GM18873 (cell line): ENCODE measurements around the gene CAND1.

Source experiments
- ATAC-seq: cut with Tn5 transposase; IDR thresholded peaks from one replicate; pipeline ENCODE4 v1.9.1; 2021; ENCODE audit warnings: mild to moderate bottlenecking, moderate library complexity, moderate number of reproducible peaks; ENCODE audit not compliant: unreplicated experiment, low FRiP score

CAND1 gene

DNA sequence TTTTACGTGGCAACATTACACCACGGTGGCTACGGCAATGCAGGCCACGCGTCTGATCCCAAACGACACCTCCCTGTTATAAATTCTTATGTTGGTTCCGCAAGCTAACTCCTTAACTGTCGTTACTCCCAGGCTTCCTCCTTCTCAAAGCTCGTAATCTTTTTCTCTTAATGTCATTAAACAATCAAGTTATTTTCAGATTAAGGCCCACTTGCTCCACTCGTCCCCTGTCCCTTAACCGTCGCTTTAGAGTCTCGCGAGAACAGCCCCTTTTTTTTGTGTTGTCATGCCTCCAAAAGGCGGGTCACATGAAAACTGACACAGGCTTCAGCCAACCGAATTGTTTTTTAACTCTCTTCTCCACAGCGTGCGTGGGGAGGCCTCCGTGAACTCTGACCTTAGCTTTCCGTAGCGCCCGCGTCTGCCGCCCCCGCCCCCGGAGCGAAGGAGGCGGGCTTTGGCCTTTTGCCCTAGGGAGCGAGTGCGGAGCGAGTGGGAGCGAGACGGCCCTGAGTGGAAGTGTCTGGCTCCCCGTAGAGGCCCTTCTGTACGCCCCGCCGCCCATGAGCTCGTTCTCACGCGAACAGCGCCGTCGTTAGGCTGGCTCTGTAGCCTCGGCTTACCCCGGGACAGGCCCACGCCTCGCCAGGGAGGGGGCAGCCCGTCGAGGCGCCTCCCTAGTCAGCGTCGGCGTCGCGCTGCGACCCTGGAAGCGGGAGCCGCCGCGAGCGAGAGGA lies at the start of gene CAND1:
CAND1 (plus strand) TSS at position 463 of the 737 bp plus-strand sequence. CDS start 360 bp downstream, outside the sequence.
- ATAC-seq: peak; percentile 81

DNA sequence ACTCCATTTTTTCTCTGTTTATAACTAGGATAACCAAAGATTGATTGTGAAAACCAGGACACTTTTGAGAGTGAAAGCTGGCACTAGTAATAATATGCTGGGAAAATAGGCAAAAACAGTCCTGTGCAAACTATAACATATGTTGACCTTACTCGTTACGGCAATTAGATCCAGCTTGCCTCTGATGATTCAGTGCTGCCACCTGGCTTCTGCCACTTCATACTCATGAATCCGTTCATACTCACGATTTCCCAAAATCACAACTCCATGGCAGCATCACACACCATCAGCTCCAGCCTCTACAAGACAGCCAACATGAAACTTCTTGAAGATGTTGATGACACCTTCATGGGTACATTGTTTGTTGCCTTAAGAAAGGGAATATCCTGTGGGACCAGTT lies 49.1 kb upstream of the CAND1 start:
- no peak for ATAC-seq

DNA sequence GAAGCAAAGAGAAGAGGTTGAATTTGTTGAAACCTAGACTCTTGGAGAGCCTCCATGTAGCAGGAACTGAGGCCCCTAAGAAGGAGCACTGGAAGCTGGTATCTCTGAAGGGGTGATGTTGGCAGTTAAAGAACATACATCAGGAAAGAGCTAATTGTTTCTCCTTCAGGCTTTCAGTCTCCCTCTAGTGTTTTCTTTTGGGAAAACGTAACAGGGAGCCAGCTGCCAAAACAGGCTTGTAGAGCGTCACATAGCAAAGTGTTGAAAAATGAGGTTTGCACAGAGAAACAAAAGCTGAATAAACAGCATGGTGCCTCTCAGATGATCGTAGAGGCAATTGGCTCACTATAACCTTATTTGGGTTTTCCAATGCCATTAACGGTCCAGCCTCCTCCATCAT lies 46.9 kb upstream of the CAND1 start:
- ATAC-seq: no peak

DNA sequence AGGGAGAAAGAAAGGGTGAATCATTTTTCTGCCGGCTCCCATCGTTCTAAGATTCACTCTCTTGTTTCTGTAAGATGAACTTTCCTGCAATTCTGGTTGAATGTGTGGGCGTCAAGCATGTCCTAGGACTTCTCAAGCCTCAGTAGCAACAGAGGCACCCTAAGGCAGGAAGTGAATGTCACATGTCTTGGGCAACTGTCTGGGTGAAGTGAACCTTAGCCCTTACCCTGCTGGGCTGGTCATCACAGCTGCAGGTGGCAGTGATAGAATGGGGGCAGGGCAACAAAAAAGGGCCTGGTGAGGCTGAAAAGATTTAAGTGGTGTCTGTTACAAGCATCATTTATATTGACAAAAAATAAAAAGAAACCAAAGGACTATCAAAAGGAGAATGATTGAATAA lies 45.9 kb upstream of the CAND1 start:
- no peak for ATAC-seq

DNA sequence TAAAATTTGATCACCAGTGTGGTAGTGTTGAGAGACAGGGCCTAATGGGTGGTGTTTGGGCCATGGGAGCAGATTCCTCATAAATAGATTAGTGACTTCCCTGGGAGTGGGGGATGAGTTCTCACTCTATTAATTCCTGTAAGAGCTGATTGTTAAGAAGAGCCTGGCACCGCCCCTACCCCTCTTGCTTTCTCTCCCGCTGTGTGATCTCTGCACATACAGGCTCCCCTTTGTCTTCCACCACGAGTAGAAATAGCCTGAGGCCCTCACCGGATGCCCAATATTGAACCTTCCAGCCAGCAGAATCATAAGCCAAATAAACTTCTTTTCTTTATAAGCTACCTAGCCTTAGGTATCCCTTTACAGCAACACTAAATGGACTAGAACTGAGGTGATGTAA lies 31.9 kb upstream of the CAND1 start:
- ATAC-seq: no peak

DNA sequence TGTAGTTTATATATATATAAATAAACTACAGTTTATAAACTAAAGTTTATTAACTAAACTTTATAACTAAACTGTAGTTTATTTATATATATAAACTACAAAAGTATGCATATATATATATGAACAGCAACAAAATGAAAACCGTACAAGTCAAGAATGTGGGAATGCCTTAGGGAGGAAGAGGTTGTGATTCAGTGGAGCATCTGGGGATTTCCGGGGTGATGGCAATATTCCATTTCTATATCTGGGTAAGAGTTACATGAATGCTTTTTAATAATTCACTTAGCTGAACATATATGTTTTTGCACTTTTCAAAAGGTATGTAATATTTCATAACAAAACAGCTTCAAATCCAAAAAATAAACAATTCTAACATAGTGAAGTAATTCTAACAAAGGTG lies 30.1 kb upstream of the CAND1 start:
- ATAC-seq: no peak

DNA sequence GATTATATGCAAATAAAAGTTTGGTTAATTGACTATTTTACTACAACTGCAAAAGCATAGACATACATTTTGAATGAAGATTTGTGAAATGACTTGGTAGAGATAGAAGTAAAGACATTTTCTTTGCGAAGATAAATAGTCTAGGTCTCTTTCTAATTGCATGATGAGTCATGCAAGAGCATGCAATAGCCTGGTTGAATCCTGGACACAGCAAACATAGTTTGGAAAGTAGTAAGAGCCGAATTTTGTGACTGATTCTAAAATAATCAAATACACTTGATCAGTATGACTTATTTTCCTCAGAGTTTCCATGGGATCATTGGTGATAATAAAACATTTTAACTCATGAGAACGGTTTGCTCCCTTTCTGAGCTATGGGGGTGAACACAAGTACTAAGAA lies 27.7 kb upstream of the CAND1 start:
- ATAC-seq: no peak

DNA sequence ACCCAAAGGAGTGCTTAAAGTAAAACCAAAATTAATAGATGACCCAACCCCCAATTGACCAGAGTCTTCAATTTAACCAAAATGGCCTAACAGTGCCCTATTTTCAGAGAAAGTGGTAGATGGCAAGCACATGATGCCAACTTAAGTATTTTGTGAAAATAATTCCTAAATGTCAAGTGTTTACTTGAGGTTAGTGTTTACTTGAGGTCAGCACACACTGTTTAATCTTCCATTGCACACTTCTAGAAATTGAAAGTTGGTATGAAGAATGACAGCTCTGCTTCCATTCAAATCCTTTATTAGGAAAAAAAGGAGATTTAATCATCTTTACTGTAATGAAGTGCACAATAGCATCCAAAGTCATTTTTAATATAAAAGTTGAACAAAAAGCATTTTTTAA lies 25.9 kb upstream of the CAND1 start:
- no peak for ATAC-seq

DNA sequence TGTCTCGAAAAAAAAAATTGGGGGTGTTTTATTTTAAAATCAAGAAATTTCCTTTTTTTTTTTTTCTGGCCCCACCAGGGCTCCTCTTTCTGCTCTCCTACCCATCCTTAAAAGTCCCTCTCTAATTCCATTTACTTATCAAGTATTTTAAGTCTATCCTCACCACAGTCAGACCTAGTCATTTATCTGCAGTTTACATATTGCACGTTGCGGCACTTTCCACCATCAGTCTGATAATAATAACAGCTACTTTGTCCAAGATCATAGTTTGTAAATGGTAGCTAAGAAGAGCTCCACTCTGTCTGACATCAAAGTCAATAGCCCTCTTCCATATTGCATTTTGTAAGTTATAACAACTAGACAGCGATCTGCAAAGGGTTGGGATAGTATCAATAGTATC lies 23.6 kb upstream of the CAND1 start:
- ATAC-seq: no peak

DNA sequence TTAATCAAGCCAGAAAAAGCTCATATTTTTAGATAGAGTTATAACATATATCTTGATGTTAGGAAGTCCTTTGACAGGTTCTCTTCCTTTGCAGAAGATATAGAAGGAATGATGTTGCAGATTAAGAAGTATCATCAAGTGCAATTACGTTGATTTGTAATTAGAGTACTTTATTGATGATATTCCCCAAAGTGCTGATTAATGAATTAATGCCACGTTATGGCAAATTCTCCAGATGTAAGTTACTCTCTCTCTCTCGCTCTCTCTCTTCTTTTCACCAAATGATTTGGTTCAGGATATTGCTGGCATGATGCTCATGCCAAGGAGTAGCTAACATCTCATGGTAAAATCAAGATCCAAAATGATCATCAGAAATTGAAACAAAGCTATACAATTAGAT lies 18.1 kb upstream of the CAND1 start:
- ATAC-seq: no peak

DNA sequence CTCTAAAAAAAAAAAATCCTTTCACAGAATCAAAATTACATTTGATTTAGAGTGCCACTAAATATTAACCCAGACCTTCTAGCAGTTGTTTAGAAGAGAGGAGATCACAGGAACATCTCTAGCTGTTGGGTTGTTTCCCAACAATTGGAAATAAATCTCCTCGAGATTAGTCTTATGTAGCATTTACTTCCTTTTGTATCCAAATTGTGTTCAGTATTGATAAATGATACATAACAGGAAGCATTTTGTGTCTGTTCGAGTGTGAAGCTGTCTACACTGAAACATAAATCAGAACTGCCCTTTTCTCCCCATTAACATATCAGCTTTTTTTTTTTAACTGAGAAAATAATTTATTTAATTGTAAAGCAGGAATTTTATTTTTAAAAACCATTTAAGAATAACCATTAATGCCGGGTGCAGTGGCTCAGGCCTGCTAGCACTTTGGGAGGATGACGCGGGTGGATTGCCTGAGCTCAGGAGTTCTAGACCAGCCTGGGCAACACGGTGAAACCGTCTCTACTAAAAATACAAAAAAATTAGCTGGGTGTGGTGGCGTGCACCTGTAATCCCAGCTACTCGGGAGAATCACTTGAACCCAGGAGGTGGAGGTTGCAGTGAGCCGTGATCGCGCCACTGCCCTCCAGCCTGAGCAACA lies 14.7 kb upstream of the CAND1 start:
- no peak for ATAC-seq

DNA sequence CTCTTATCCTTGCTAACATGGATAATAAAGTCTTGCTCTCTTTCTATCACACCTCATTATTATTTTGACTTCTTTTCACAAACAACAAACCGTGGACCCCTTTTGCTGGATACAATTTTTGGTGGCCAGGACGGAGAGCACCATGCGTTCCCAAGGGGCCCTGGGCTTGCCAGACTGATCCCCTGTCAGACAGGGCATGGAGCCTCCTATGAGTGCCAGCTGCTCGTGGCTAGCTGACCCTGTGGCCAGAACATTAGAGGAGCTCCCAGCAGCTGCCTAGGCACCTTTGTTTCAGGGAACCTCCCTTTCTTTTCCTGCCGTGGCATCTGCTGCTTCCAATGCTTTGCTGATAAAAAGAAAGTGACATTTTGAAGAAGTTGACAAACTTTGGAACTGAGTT lies 12.5 kb upstream of the CAND1 start:
- no peak for ATAC-seq

DNA sequence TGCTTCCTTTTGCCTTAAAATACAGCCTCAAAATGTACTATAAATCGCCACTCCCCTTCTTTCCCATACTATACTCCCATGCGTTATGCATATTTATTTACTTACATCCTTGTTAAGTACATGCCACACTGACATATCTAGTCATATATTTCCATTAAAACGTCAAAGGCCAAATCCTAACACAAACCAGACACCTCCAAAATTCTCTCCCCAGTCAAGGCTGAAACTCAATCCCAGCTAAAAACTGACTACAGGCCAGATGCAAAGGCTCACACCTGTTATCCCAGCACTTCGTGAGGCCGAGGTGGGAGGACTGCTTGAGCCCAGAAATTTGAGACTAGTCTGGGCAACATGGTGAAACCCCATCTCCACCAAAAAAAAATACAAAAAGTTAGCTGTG lies 5.7 kb upstream of the CAND1 start:
- no peak for ATAC-seq

DNA sequence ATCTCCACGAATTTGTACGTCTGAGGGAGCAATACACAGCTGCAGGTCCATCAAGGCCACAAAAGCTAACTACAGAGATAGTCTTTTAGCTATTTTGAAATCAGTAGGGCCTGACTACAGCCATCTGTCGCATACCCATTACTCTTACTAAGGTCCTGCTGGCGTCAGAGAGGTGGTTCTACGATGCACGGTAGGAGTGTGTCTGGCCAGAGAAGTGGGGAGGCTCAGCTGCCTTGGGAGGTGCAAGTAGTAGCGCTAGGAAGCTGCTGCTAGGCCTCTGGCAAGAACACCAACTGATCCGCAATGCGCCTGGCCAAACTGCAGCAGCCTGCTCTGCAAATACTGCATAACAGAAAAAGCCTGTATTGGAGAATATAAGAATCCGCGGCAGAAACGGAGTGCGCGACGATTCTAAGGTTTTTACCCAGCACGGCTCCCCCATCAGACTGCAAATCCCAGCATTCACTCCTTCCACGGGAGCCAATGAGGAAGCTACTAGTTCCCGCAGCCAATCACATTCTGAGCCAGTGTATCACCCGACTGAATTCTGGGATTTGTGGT lies 743 bp upstream of the CAND1 start:
- peak; percentile 80 for ATAC-seq

DNA sequence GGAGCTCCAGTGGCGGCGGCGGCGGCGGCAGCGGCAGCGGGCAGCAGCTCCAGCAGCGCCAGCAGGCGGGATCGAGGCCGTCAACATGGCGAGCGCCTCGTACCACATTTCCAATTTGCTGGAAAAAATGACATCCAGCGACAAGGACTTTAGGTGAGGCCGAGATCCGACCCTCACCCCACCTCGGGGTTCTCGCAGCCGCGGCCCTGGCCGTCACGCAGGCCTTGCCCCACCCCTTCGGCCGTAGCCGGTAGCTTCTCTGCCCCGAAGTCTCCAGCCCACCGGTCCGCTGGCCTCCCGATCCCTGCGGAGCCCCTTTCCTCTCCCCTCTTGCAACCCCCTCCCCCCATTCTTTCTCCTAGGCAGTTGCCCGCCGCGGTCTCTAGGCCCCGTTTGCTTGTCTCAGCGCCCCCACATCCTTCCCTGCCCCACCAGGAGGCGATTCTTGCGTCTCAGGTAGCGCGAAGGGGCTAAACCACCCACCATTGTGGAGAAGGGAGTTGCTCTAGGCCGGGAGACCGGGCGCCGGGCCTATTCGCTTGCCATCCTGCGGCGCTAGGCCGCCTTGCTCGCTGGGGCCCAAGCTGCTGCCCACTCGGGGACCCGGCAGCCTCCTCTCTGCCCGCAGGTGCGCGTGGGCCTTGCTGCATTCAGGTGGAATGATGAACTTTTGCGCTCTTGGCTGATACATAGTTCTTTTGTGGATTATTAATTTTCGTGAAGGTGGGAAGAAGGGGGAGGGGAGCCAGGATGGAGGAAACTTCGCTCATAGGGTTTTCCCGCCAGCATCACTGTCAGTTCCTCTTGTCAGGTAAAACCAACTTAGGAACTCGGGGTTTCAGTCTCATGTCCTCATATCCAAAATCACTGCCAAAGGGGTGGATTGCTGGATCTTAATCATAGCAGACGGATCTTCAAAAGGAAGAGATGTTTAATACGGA lies 745 bp downstream of the CAND1 start:
- ATAC-seq: peak; percentile 4

DNA sequence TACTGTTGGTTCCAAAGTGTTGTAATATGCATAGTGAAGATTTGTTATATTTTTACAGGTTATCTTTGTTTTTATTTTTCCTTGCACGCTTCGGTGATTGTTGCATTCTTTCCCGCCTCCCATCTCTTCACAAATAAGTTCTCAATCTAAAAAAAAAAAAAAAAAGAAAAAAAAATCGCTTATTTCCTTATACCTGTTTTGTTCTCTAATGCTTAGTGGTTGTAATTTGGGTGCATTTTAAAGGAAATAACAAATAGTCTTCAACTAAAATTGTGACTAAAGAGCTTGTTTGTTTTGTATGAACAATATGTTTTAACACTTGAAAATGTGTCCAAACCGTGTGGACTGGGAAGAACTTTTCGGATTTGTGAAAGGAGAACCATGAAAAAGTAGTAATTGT lies 1.5 kb downstream of the CAND1 start:
- ATAC-seq: no peak

DNA sequence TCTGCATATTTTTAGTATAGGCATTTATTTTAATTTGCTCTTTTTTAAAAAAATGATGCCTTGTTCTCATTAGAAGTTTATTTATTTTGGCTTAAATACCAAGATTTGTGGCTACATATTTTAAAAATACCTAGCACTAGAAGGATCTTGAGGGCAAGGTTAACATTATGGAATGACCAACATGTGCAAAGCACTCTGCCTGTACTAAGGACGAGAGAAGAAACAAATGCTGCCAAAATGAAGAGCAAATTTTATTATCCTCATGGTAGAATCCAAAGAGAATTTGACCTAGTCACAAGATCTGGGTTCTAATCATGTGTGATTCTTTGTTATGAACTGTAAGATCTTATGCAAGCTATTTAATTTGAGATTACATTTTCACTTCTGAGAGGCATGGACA lies 2.8 kb downstream of the CAND1 start:
- ATAC-seq: no peak

DNA sequence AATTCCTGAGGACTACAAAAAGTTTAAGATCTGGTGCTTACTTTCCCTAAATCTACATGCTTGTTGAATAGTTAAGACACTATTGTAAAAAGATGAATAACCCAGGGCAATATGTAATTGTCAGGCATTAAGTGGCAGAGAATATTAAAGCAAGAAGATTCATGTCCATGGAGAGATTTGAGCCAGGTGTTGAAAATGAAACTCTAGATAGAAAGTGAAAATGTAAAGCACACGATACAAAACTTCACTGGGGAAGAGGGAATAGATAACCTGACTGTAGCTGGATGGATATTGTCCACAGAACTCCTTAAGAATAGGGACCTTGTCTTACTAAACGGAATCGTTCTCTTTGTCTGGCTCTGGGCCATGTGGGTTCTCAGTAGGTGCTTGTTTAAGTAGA lies 5.0 kb downstream of the CAND1 start:
- no peak for ATAC-seq

DNA sequence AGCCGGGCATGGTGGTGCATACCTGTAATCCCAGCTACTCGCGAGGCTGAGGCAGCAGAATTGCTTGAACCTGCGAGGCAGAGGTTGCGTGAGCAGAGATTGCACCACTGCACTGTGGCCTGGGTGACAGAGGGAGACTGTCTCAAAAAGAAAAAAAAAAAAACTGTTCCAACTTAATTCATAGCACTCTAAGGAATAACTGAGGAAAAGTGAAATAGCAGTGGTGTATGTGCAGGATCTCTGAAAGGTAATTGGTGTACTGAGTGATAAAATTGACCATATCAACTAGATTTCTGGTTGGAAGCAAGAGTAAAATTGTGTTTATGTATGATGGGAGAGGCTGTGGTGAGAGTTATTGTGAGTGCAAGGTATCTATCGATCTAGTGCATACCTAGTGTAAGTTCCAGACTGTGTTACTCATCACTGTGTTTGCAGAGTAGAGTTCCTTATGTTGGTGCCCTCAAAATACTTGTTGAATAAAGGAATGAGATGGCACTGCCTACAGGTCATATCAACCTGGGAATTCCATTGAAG lies 6.3 kb downstream of the CAND1 start:
- no peak for ATAC-seq

DNA sequence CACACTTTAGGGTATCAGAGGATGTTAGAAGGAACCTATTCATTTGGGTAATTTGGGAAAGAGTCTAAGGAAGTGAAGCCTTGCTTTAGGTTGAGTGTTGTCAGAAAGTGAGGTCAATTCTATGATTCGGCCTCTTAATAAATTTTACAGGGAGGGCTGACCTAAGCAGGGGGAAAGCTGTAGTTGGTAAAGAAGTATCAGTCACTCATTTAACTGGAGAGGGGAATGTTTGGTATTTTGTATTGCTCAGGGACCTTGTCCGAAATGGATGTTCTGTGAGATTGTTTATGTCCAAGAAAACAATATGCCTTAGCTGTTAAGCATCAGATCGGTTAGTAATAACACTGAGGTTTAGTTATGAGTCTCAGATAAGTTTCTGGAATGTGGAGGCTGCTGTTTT lies 7.3 kb downstream of the CAND1 start:
- ATAC-seq: no peak

DNA sequence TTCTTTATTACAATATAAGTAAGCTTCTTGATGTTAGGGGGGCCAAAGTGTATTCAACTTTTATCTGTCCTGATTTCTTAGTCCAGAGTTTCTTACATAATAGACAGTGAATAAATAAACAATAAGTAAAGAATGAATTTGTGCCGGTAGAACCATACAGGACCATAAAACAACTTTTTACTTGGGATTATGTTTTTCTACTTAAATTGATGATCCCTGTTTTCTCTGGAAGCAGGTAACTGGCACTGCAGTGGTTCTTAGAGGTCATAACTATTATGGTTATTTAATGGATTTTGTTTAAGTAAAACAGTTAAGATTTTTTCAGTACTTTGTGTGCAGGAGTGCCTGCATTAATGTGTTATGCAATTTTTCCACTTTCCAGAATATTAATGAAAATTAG lies 10.5 kb downstream of the CAND1 start:
- ATAC-seq: no peak
